ENCODE data around the gene SLC22A16. TPM values are rescaled to one million over a fixed set of nuclear protein-coding genes. Genes with fewer than 3 reads are reported as not detected.

Gene SLC22A16
- total RNA-seq, 1 donor: not detected

DNA sequence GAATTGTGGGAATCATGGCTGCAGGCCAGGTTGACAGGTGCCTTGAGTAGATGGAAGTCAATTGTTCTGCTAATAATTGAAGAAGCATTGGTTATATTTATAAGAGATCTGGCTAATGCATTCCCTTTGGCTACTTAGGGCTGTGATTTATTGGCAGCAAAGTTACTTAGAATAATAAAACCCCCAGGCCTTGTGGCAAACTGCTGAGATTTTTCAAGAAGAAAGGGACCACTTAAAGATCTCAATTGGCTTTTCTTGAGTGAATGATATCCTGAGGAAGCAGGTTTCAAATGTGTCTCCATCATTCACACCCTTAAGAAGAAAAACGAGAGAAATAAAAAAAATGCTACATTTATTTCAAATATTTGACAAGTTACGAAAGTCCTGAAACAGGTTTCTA is 88.4 kb downstream of the SLC22A16 start:
- Histone ChIP-seq H3K4me1 (ENCODE audit: insufficient read depth, low read length) (no peaks in the 10 kb centered on the region), H3K9me3 (ENCODE audit: low read depth, low read length) (no peaks in the 10 kb centered on the region), H3K27me3 (ENCODE audit: insufficient read depth, low read length) (no peaks in the 10 kb centered on the region), H3K4me3 (ENCODE audit: low read length) (no peak overlapping the region)

DNA sequence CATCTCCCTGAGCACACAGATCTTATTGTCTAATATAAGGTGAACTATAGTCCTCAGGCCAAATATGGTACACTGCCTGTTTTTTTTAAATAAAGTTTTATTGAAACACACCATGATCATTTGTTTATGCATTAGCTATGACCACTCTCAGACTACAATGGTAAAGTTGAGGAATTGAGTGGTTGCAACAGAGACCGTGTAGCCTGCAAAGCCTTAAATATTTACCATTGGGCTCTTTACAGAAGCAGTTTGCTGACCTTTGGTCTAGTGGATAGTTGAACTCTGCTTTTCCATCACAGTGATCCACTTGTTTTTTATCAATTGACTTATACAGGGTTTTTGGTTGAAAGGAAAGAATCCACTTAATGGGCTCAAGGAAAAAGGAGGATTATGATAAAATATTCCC is 91.0 kb downstream of the SLC22A16 start:
- Histone ChIP-seq H3K27me3 (ENCODE audit: insufficient read depth, low read length) (no peaks in the 10 kb centered on the region), H3K9me3 (ENCODE audit: low read depth, low read length) (no peaks in the 10 kb centered on the region), H3K4me1 (ENCODE audit: insufficient read depth, low read length) (no peaks in the 10 kb centered on the region), H3K4me3 (ENCODE audit: low read length) (no peak overlapping the region)

DNA sequence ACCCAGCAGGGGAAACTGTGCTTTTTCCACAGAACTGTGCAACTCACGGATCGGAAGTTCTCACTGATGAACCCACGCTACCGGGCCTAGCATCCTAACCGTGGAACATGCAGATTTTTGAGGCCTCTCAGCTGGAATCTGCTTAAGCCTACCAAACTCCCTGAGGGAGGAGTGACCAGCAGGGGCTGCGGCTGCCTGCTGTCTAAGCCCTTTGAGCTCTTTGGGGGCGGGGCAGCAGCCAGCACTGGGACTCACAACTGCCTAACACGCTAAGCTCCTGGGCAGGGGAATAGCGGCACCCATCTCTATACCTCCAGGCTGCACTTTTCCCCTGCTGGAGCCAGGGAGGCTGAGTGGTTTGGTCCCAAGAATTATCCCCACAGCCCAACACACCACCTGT is 97.9 kb downstream of the SLC22A16 start:
- Histone ChIP-seq H3K9me3 (ENCODE audit: low read depth, low read length) (no peaks in the 10 kb centered on the region), H3K4me3 (ENCODE audit: low read length) (no peak overlapping the region), H3K4me1 (ENCODE audit: insufficient read depth, low read length) (no peaks in the 10 kb centered on the region), H3K27me3 (ENCODE audit: insufficient read depth, low read length) (no peaks in the 10 kb centered on the region)

Other genes starting within 250 kb of the SLC22A16 start
- gene METTL24, start 118.3 kb downstream of the SLC22A16 start, total RNA-seq: 0.10 TPM
- gene DDO, start 61.0 kb downstream of the SLC22A16 start, total RNA-seq: 0.52 TPM